HepG2 (cell line): ENCODE measurements around the gene OTULINL. TPM values are rescaled to one million over a fixed set of nuclear protein-coding genes. Genes with fewer than 3 reads are reported as not detected.

Experiments used
- CBX1 ChIP-seq: IDR thresholded peaks from one replicate; pipeline ENCODE4 v1.6.1; 2016; ENCODE audit warnings: antibody characterized with exemption, low read depth
- CTCF ChIP-seq: sonication (generic); formaldehyde crosslinking; IDR thresholded peaks from 2 replicates; pipeline ENCODE4 v1.5.0; 2020; ENCODE audit warnings: mild to moderate bottlenecking, missing genetic modification reagents, moderate library complexity
- E2F2 ChIP-seq: sonication (generic); formaldehyde crosslinking; IDR thresholded peaks from 2 replicates; pipeline ENCODE4 v1.4.0; 2020; ENCODE audit warnings: missing genetic modification reagents, borderline replicate concordance
- FOXP1 ChIP-seq, 2 experiments: fragments of 450-650 bp in 1 of 2; IDR thresholded peaks; 2 replicates each; pipeline ENCODE4 v1.6.1; 2017 to 2018; ENCODE audit warnings: antibody characterized with exemption in 1 of 2
- HNRNPLL ChIP-seq: fragments of 200-400 bp; formaldehyde crosslinking; IDR thresholded peaks from 2 replicates; pipeline ENCODE4 v1.6.1; 2017; ENCODE audit warnings: mild to moderate bottlenecking, low read depth, low read length; ENCODE audit not compliant: poor library complexity, severe bottlenecking
- KLF16 ChIP-seq, 2 experiments: sonication (generic) in 1 of 2; formaldehyde crosslinking in 1 of 2; IDR thresholded peaks; 2 replicates each; pipeline versions ENCODE4 v1.6.1 to v1.8.0; 2016 to 2023; ENCODE audit warnings: missing genetic modification reagents in 2 of 2, missing compliant biosample characterization in 1 of 2
- MED1 ChIP-seq: sonication (generic); formaldehyde crosslinking; IDR thresholded peaks from 2 replicates; pipeline ENCODE4 v1.4.0; 2020; ENCODE audit warnings: missing genetic modification reagents
- NR0B2 ChIP-seq: sonication (generic); formaldehyde crosslinking; IDR thresholded peaks from 2 replicates; pipeline ENCODE4 v1.4.0; 2020; ENCODE audit warnings: mild to moderate bottlenecking, missing genetic modification reagents
- TEF ChIP-seq: sonication (generic); formaldehyde crosslinking; IDR thresholded peaks from 2 replicates; pipeline ENCODE4 v1.5.0; 2020; ENCODE audit warnings: missing genetic modification reagents
- ZBTB20 ChIP-seq: sonication (generic); formaldehyde crosslinking; IDR thresholded peaks from 2 replicates; pipeline ENCODE4 v1.8.1; 2023; ENCODE audit warnings: missing genetic modification reagents, low read depth, mild to moderate bottlenecking, borderline replicate concordance
- ZFP37 ChIP-seq: sonication (generic); formaldehyde crosslinking; IDR thresholded peaks from 2 replicates; pipeline ENCODE4 v1.4.0; 2020; ENCODE audit warnings: missing genetic modification reagents, borderline replicate concordance
- ZNF253 ChIP-seq: sonication (generic); formaldehyde crosslinking; IDR thresholded peaks from 2 replicates; pipeline ENCODE4 v1.8.0; 2022; ENCODE audit warnings: mild to moderate bottlenecking, missing genetic modification reagents, borderline replicate concordance
- ZNF280B ChIP-seq: sonication (generic); formaldehyde crosslinking; IDR thresholded peaks from 2 replicates; pipeline ENCODE4 v1.5.0; 2020; ENCODE audit warnings: missing genetic modification reagents, mild to moderate bottlenecking, borderline replicate concordance
- ZNF331 ChIP-seq: sonication (generic); formaldehyde crosslinking; IDR thresholded peaks from 2 replicates; pipeline ENCODE4 v1.4.0; 2020; ENCODE audit warnings: missing genetic modification reagents
- ZNF713 ChIP-seq: sonication (generic); formaldehyde crosslinking; IDR thresholded peaks from 2 replicates; pipeline ENCODE4 v1.4.0; 2020; ENCODE audit warnings: mild to moderate bottlenecking, missing genetic modification reagents
- ZSCAN21 ChIP-seq: sonication (generic); formaldehyde crosslinking; IDR thresholded peaks from 2 replicates; pipeline ENCODE4 v1.8.0; 2022; ENCODE audit warnings: mild to moderate bottlenecking, missing genetic modification reagents, moderate library complexity, borderline replicate concordance
- ZXDC ChIP-seq: sonication (generic); formaldehyde crosslinking; IDR thresholded peaks from 2 replicates; pipeline ENCODE4 v1.5.0; 2020; ENCODE audit warnings: mild to moderate bottlenecking, missing genetic modification reagents
- polyA plus RNA-seq, 8 experiments: library from polyadenylated mRNA; depleted of rRNA in 3 of 8; stranded (reverse) in 7 of 8; unstranded in 1 of 8; fragments of >200 nt; fragmentation: Illumina TruSeq in 4 of 8; extraction: Trizol in 4 of 8; gene quantifications; 2 replicates each; pipeline versions ENCODE4 v1.2.1 to v1.2.3, GENCODE V29; 2011 to 2016; ENCODE audit warnings: low read depth in 4 of 8, missing spikeins in 1 of 8, mixed read lengths in 1 of 8; ENCODE audit not compliant: insufficient read depth in 1 of 8
- total RNA-seq, 5 experiments: library from RNA; depleted of rRNA; stranded (reverse); fragments of >200 nt; fragmentation: Illumina TruSeq; extraction: Trizol; gene quantifications; 2 replicates each; pipeline ENCODE4 v1.2.3, GENCODE V29; 2016; ENCODE audit warnings: low read depth in 1 of 5

The OTULINL gene
- total and polyA plus RNA-seq, 2 of the 13 experiments (the other 11 are each of a cell fraction or from before 2014, with no cell fraction given): 0.04 to 0.40 TPM

- TF ChIP-seq CTCF (CRISPR knock-in tag): no peak; the same call in 1 of the 2 replicates
- TF ChIP-seq FOXP1 (IDR thresholded peaks at IDR 0.05): no peak
- TF ChIP-seq FOXP1 (CRISPR knock-in tag; IDR thresholded peaks at IDR 0.05): peak; percentile 83
- TF ChIP-seq E2F2 (CRISPR knock-in tag): no peak
- TF ChIP-seq HNRNPLL: no peak
- TF ChIP-seq ZNF253 (CRISPR knock-in tag): no peak
- no peak for TF ChIP-seq ZXDC (CRISPR knock-in tag)
- peak; percentile 88; the same call in 1 of the 2 replicates for TF ChIP-seq ZBTB20
- TF ChIP-seq ZNF331 (CRISPR knock-in tag): peak; percentile 67; the same call in 1 of the 2 replicates
- TF ChIP-seq ZSCAN21 (CRISPR knock-in tag): no peak
- TF ChIP-seq TEF (CRISPR knock-in tag): no peak
- no peak for TF ChIP-seq ZNF280B (CRISPR knock-in tag)
- peak in 1 of 2 experiments; percentile 66; a peak in 1 of 4 replicates for TF ChIP-seq KLF16 (CRISPR knock-in tag; IDR thresholded peaks at IDR 0.05)
- TF ChIP-seq NR0B2 (CRISPR knock-in tag): no peak
- peak; percentile 65 for TF ChIP-seq MED1 (CRISPR knock-in tag)
- no peak for TF ChIP-seq ZFP37 (CRISPR knock-in tag)
- TF ChIP-seq ZNF713 (CRISPR knock-in tag): no peak
- TF ChIP-seq CBX1: peak; percentile 31
Observed at GRCh38 chr5:14569948-14570691, 11.5 kb upstream of the OTULINL start (continued).
